WTC11 (cell line): ENCODE data around the gene MRPS27. TPM values are rescaled to one million over a fixed set of nuclear protein-coding genes. Genes with fewer than 3 reads are reported as not detected.

Source experiments
- ATAC-seq: fragments of 200-7000 bp; cut with Tn5 transposase; 2 replicates; pipeline ENCODE4 v1.10.0; 2021; ENCODE audit warnings: mild to moderate bottlenecking, moderate library complexity
- CTCF ChIA-PET: fragments of 300-600 bp; sonication (Branson Sonifier 250); formaldehyde crosslinking; loops from one replicate; lab custom pipeline; 2021; ENCODE audit warnings: antibody characterized with exemption; lab: Charles Lee
- POLR2A ChIA-PET: fragments of 350-600 bp; sonication (Branson Sonifier 250); formaldehyde crosslinking; loops from one replicate; lab custom pipeline; 2021; ENCODE audit warnings: antibody characterized with exemption; lab: Charles Lee
- DNase-seq: peaks from one replicate; pipeline ENCODE4 v3.0.0; 2021; ENCODE audit warnings: low spot score
- H3K27ac Mint-ChIP-seq: 2 replicates; pipeline ENCODE4 v1.8.0; 2021; ENCODE audit warnings: mixed read lengths
- H3K27me3 Mint-ChIP-seq: 2 replicates; pipeline ENCODE4 v1.8.0; 2021; ENCODE audit warnings: low read depth, mild to moderate bottlenecking, moderate library complexity, mixed read lengths
- H3K36me3 Mint-ChIP-seq: 2 replicates; pipeline ENCODE4 v1.8.0; 2021; ENCODE audit warnings: mixed read lengths
- H3K4me1 Mint-ChIP-seq: 2 replicates; pipeline ENCODE4 v1.8.0; 2022; ENCODE audit warnings: mixed read lengths
- H3K4me3 Mint-ChIP-seq: 2 replicates; pipeline ENCODE4 v1.8.0; 2021; ENCODE audit warnings: mild to moderate bottlenecking, moderate library complexity, mixed read lengths
- H3K9me3 Mint-ChIP-seq: 2 replicates; pipeline ENCODE4 v1.8.0; 2021; ENCODE audit warnings: mixed read lengths
- ATF6 ChIP-seq: sonication (generic); formaldehyde crosslinking; IDR thresholded peaks from 2 replicates; pipeline ENCODE4 v1.8.1; 2023; ENCODE audit warnings: mild to moderate bottlenecking, missing genetic modification reagents
- CREM ChIP-seq: sonication (generic); formaldehyde crosslinking; IDR thresholded peaks from 2 replicates; pipeline ENCODE4 v1.8.1; 2022; ENCODE audit warnings: mild to moderate bottlenecking, missing genetic modification reagents, moderate library complexity
- ELF4 ChIP-seq: sonication (generic); formaldehyde crosslinking; IDR thresholded peaks from 2 replicates; pipeline ENCODE4 v1.8.1; 2022; ENCODE audit warnings: low read depth, mild to moderate bottlenecking, moderate library complexity, missing genetic modification reagents
- ETV6 ChIP-seq: sonication (generic); formaldehyde crosslinking; IDR thresholded peaks from 2 replicates; pipeline ENCODE4 v1.8.1; 2022; ENCODE audit warnings: mild to moderate bottlenecking, missing genetic modification reagents
- GRHL2 ChIP-seq: fragments of 250-450 bp; sonication (Bioruptor Pico); IDR thresholded peaks from 2 replicates; pipeline ENCODE4 v1.8.0; 2022; ENCODE audit warnings: mild to moderate bottlenecking, moderate library complexity; ENCODE audit not compliant: insufficient replicate concordance, severe bottlenecking
- HMGXB4 ChIP-seq: sonication (generic); formaldehyde crosslinking; IDR thresholded peaks from 2 replicates; pipeline ENCODE4 v1.8.1; 2023; ENCODE audit warnings: mild to moderate bottlenecking, moderate library complexity, missing genetic modification reagents
- OVOL2 ChIP-seq: fragments of 250-450 bp; sonication (Bioruptor Pico); IDR thresholded peaks from 2 replicates; pipeline ENCODE4 v1.9.0; 2021; ENCODE audit warnings: mild to moderate bottlenecking, borderline replicate concordance
- SMAD3 ChIP-seq: sonication (generic); formaldehyde crosslinking; IDR thresholded peaks from 2 replicates; pipeline ENCODE4 v1.8.0; 2022; ENCODE audit warnings: missing genetic modification reagents, mild to moderate bottlenecking, borderline replicate concordance
- TEAD1 ChIP-seq: sonication (generic); formaldehyde crosslinking; IDR thresholded peaks from 2 replicates; pipeline ENCODE4 v1.8.0; 2022; ENCODE audit warnings: mild to moderate bottlenecking, missing genetic modification reagents
- total RNA-seq: library from RNA; stranded (reverse); gene quantifications from 3 replicates; pipeline ENCODE4 v1.2.3, GENCODE V29; 2021
- TF ChIP-seq, protein P1 (sequence below): sonication (generic); formaldehyde crosslinking; IDR thresholded peaks from 2 replicates; pipeline ENCODE4 v1.8.1; 2022; ENCODE audit warnings: low read depth, mild to moderate bottlenecking, moderate library complexity, missing genetic modification reagents, borderline replicate concordance
- TF ChIP-seq, protein P2 (sequence below): sonication (generic); formaldehyde crosslinking; IDR thresholded peaks from 2 replicates; pipeline ENCODE4 v1.8.1; 2023; ENCODE audit warnings: mild to moderate bottlenecking, missing genetic modification reagents, borderline replicate concordance
- TF ChIP-seq, protein P3 (sequence below): sonication (generic); formaldehyde crosslinking; IDR thresholded peaks from 2 replicates; pipeline ENCODE4 v1.8.0; 2022; ENCODE audit warnings: mild to moderate bottlenecking, missing genetic modification reagents
- TF ChIP-seq, protein P4 (sequence below): fragments of 250-450 bp; sonication (Bioruptor Pico); conservative IDR thresholded peaks from 2 replicates; pipeline ENCODE4 v1.9.0; 2021; ENCODE audit warnings: mild to moderate bottlenecking

The MRPS27 gene
- total RNA-seq, 1 experiment from 2014 or later = 80.1 TPM

DNA sequence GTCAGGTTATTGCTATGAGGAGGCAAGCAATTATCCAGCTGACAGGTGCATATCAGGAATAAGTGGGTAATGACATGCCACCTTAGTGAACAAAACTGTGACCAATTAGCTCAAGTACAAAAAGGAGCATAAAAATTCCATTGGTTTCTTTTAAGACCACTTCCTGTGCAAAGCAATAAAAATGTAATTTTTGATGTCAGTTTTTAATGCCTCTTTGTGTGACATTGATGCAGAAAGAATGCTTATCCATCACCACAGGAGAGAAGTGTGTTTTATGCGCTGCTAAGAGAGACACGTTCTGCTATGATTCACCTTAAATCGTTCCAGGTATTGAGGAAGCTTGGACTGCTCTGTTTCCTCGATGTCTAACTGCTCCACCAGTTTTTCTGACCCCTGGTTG is 96.7 kb downstream of the MRPS27 start:
- ChIA-PET CTCF (no interaction called here), POLR2A (no interaction called here)
- DNase-seq (no peak), ATAC-seq (no peak)
- H3K9me3 Mint-ChIP-seq = no peaks in the 10 kb centered on the region
- no peaks in the 10 kb centered on the region for H3K4me1 Mint-ChIP-seq
- TF ChIP-seq, protein P1, sequence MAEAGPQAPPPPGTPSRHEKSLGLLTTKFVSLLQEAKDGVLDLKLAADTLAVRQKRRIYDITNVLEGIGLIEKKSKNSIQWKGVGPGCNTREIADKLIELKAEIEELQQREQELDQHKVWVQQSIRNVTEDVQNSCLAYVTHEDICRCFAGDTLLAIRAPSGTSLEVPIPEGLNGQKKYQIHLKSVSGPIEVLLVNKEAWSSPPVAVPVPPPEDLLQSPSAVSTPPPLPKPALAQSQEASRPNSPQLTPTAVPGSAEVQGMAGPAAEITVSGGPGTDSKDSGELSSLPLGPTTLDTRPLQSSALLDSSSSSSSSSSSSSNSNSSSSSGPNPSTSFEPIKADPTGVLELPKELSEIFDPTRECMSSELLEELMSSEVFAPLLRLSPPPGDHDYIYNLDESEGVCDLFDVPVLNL (CRISPR knock-in tag) = no peak
- no peak for TF ChIP-seq SMAD3 (CRISPR knock-in tag)
- TF ChIP-seq ATF6 (CRISPR knock-in tag) = no peak
- no peak for TF ChIP-seq ETV6 (CRISPR knock-in tag)
- no peak for TF ChIP-seq TEAD1
- H3K27ac Mint-ChIP-seq = no peak overlapping the region
- no peaks in the 10 kb centered on the region for H3K27me3 Mint-ChIP-seq
- no peak overlapping the region for H3K4me3 Mint-ChIP-seq
- H3K36me3 Mint-ChIP-seq = peaks cover 72% of the 10 kb centered on the region

DNA sequence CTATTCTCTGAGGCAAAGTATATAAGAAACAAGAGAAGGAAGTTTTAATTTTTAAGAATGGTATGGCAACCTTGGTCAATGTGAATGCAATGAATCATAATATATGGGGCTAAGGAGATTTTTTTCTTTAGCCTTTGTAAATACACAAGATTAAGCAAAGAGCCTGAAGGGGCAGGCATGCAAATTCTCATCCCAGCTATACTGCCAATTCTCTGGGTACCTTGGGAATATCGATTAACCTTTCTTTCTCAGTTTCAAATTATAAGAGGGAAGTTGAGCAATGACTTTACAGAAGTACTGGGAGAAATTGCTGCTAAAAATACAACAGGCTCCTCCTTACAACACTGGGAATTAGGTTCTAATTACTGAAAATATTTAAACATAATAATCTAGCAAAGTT is 97.5 kb downstream of the MRPS27 start:
- H3K27me3 Mint-ChIP-seq = no peaks in the 10 kb centered on the region
- ChIA-PET CTCF (no interaction called here), POLR2A (no interaction called here)
- ATAC-seq (no peak), DNase-seq (no peak)
- H3K27ac Mint-ChIP-seq = no peak overlapping the region
- H3K36me3 Mint-ChIP-seq = peaks cover 76% of the 10 kb centered on the region
- no peak overlapping the region for H3K4me3 Mint-ChIP-seq
- TF ChIP-seq ATF6 (CRISPR knock-in tag) (no peak), ELF4 (CRISPR knock-in tag) (no peak), GRHL2 (no peak), CREM (CRISPR knock-in tag) (no peak)
- TF ChIP-seq, protein P2, sequence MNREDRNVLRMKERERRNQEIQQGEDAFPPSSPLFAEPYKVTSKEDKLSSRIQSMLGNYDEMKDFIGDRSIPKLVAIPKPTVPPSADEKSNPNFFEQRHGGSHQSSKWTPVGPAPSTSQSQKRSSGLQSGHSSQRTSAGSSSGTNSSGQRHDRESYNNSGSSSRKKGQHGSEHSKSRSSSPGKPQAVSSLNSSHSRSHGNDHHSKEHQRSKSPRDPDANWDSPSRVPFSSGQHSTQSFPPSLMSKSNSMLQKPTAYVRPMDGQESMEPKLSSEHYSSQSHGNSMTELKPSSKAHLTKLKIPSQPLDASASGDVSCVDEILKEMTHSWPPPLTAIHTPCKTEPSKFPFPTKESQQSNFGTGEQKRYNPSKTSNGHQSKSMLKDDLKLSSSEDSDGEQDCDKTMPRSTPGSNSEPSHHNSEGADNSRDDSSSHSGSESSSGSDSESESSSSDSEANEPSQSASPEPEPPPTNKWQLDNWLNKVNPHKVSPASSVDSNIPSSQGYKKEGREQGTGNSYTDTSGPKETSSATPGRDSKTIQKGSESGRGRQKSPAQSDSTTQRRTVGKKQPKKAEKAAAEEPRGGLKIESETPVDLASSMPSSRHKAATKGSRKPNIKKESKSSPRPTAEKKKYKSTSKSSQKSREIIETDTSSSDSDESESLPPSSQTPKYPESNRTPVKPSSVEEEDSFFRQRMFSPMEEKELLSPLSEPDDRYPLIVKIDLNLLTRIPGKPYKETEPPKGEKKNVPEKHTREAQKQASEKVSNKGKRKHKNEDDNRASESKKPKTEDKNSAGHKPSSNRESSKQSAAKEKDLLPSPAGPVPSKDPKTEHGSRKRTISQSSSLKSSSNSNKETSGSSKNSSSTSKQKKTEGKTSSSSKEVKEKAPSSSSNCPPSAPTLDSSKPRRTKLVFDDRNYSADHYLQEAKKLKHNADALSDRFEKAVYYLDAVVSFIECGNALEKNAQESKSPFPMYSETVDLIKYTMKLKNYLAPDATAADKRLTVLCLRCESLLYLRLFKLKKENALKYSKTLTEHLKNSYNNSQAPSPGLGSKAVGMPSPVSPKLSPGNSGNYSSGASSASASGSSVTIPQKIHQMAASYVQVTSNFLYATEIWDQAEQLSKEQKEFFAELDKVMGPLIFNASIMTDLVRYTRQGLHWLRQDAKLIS (CRISPR knock-in tag) = no peak
- TF ChIP-seq, protein P3, sequence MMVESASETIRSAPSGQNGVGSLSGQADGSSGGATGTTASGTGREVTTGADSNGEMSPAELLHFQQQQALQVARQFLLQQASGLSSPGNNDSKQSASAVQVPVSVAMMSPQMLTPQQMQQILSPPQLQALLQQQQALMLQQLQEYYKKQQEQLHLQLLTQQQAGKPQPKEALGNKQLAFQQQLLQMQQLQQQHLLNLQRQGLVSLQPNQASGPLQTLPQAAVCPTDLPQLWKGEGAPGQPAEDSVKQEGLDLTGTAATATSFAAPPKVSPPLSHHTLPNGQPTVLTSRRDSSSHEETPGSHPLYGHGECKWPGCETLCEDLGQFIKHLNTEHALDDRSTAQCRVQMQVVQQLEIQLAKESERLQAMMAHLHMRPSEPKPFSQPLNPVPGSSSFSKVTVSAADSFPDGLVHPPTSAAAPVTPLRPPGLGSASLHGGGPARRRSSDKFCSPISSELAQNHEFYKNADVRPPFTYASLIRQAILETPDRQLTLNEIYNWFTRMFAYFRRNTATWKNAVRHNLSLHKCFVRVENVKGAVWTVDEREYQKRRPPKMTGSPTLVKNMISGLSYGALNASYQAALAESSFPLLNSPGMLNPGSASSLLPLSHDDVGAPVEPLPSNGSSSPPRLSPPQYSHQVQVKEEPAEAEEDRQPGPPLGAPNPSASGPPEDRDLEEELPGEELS (CRISPR knock-in tag) = no peak
- H3K9me3 Mint-ChIP-seq = no peaks in the 10 kb centered on the region
- H3K4me1 Mint-ChIP-seq = no peaks in the 10 kb centered on the region

GRCh38 chr5:72221541-72221940 is 98.5 kb downstream of the MRPS27 start:
- ChIA-PET CTCF (interaction anchor here (1.4 kb wide), 1 partner anchor 24 kb away, joined by 5 read pairs; no protein-coding TSS in a partner anchor), POLR2A (no interaction called here)
- Mint-ChIP-seq H3K36me3 (peaks cover 75% of the 10 kb centered on the region), H3K27ac (no peak overlapping the region), H3K4me3 (no peak overlapping the region), H3K9me3 (no peaks in the 10 kb centered on the region), H3K4me1 (no peaks in the 10 kb centered on the region), H3K27me3 (no peaks in the 10 kb centered on the region)
- ATAC-seq = no peak
- no peak for DNase-seq
- TF ChIP-seq, protein P4, sequence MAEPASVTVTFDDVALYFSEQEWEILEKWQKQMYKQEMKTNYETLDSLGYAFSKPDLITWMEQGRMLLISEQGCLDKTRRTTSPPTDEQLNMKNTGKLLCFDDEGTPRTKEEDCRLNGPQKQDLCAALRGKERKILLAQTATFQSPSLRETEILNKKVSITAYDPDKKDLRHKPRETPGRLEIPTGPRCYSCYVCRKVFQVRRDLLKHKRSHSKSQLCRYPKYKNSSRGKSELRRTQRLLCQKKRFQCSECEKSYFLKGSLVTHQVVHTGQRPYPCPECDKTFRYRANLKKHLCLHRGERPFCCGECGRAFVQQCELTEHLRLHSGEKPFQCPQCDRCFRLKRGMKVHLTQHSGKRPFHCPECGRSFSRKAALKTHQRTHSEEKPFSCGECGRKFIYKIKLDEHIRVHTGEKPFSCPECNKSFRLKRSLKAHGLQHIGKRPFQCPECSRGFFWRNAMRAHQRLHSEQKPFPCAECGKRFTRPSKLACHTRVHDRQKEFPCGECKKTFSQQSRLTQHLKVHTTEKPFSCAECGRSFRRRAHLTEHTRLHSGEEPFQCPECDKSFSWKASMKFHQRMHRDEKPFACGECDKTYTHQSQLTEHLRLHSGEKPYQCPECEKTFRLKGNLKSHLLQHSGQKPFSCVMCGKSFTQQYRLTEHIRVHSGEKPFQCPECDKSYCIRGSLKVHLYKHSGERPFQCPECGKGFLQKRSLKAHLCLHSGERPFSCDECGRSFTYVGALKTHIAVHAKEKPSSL (CRISPR knock-in tag) = no peak
- TF ChIP-seq HMGXB4 (CRISPR knock-in tag) (no peak), OVOL2 (CRISPR knock-in tag) (no peak)
- TF ChIP-seq, protein P3 (CRISPR knock-in tag) = no peak
